GM23338 (cell line): ENCODE data around the gene LRRN4. TPM values are rescaled to one million over a fixed set of nuclear protein-coding genes. Genes with fewer than 3 reads are reported as not detected.

ENCODE experiments used
- ATAC-seq: fragments of 200-7000 bp; cut with Tn5 transposase; 3 replicates; pipeline ENCODE4 v1.9.1; 2020
- DNase-seq: peaks from one replicate; pipeline ENCODE4 v3.0.0-alpha.2; 2015; ENCODE audit warnings: low spot score
- H2AFZ ChIP-seq: fragments of 200-600 bp; sonication (generic); 2 replicates; pipeline ENCODE4 v1.8.0; 2016; ENCODE audit warnings: antibody characterized with exemption, mild to moderate bottlenecking, moderate library complexity
- H3F3A ChIP-seq: fragments of 200-600 bp; sonication (generic); replicated peaks from 2 replicates; pipeline ENCODE4 v1.8.0; 2017; ENCODE audit warnings: antibody characterized with exemption, mixed run types, low read depth
- H3K27ac ChIP-seq: fragments of 200-600 bp; sonication (generic); 2 replicates; pipeline ENCODE4 v1.6.1; 2016; ENCODE audit warnings: low read depth
- H3K27me3 ChIP-seq: fragments of 200-600 bp; sonication (generic); 2 replicates; pipeline ENCODE4 v1.8.0; 2016; ENCODE audit warnings: mild to moderate bottlenecking, mixed run types, moderate library complexity; ENCODE audit not compliant: insufficient read depth
- H3K36me3 ChIP-seq: fragments of 200-600 bp; sonication (generic); 2 replicates; pipeline ENCODE4 v1.8.0; 2016; ENCODE audit warnings: mild to moderate bottlenecking; ENCODE audit not compliant: insufficient read depth
- H3K4me1 ChIP-seq: fragments of 200-600 bp; sonication (generic); 2 replicates; pipeline ENCODE4 v1.8.0; 2016; ENCODE audit warnings: mild to moderate bottlenecking, moderate library complexity; ENCODE audit not compliant: insufficient read depth
- H3K4me2 ChIP-seq: fragments of 200-600 bp; sonication (generic); 2 replicates; pipeline ENCODE4 v1.7.1; 2017; ENCODE audit warnings: mixed run types
- H3K4me3 ChIP-seq: fragments of 200-600 bp; sonication (generic); 2 replicates; pipeline ENCODE4 v1.6.1; 2016; ENCODE audit warnings: mixed run types
- H3K79me2 ChIP-seq: fragments of 200-600 bp; sonication (generic); replicated peaks from 2 replicates; pipeline ENCODE4 v1.8.0; 2017; ENCODE audit warnings: mild to moderate bottlenecking; ENCODE audit not compliant: insufficient read depth
- H3K9me2 ChIP-seq: fragments of 200-600 bp; sonication (generic); 2 replicates; pipeline ENCODE4 v1.8.0; 2017; ENCODE audit not compliant: insufficient read depth
- H4K20me1 ChIP-seq: fragments of 200-600 bp; sonication (generic); replicated peaks from 2 replicates; pipeline ENCODE4 v1.8.0; 2017; ENCODE audit warnings: mild to moderate bottlenecking; ENCODE audit not compliant: insufficient read depth
- H3K27ac Mint-ChIP-seq: 2 replicates; pipeline ENCODE4 v1.8.0; 2020; ENCODE audit warnings: inconsistent platforms, mild to moderate bottlenecking, moderate library complexity, mixed read lengths
- H3K27me3 Mint-ChIP-seq: 3 replicates; pipeline ENCODE4 v1.8.0; 2022; ENCODE audit warnings: low read depth, mild to moderate bottlenecking, moderate library complexity, mixed read lengths, inconsistent platforms; ENCODE audit not compliant: insufficient read depth, poor library complexity
- H3K36me3 Mint-ChIP-seq: 3 replicates; pipeline ENCODE4 v1.8.0; 2021; ENCODE audit warnings: low read depth, mild to moderate bottlenecking, inconsistent platforms, moderate library complexity, mixed read lengths
- H3K4me1 Mint-ChIP-seq: 3 replicates; pipeline ENCODE4 v1.8.0; 2020; ENCODE audit warnings: mild to moderate bottlenecking, inconsistent platforms, mixed read lengths
- H3K4me3 Mint-ChIP-seq: 3 replicates; pipeline ENCODE4 v1.8.0; 2021; ENCODE audit warnings: moderate library complexity, mild to moderate bottlenecking, inconsistent platforms, mixed read lengths
- H3K9me3 Mint-ChIP-seq: 3 replicates; pipeline ENCODE4 v1.8.0; 2020; ENCODE audit warnings: moderate library complexity, mild to moderate bottlenecking, inconsistent platforms, mixed read lengths
- CREB1 ChIP-seq: fragments of 250-450 bp; sonication (Bioruptor Pico); IDR thresholded peaks from 2 replicates; pipeline ENCODE4 v1.5.0; 2020; ENCODE audit warnings: low read depth, mild to moderate bottlenecking, moderate library complexity
- EZH2 ChIP-seq: fragments of 200-600 bp; sonication (generic); IDR thresholded peaks from one replicate; pipeline ENCODE4 v1.8.0; 2017; ENCODE audit warnings: antibody characterized with exemption, mild to moderate bottlenecking, low read depth; ENCODE audit not compliant: unreplicated experiment
- EZH2phosphoT487 ChIP-seq: fragments of 200-600 bp; sonication (generic); IDR thresholded peaks from one replicate; pipeline ENCODE4 v1.8.1; 2018; ENCODE audit warnings: antibody characterized with exemption; ENCODE audit not compliant: unreplicated experiment
- JUNB ChIP-seq: IDR thresholded peaks from one replicate; pipeline ENCODE4 v1.6.1; 2016; ENCODE audit warnings: antibody characterized with exemption; ENCODE audit not compliant: unreplicated experiment
- NANOG ChIP-seq: IDR thresholded peaks from 2 replicates; pipeline ENCODE4 v1.6.1; 2016; ENCODE audit warnings: antibody characterized with exemption, borderline replicate concordance
- POLR2AphosphoS5 ChIP-seq: IDR thresholded peaks from 2 replicates; pipeline ENCODE4 v1.6.1; 2016; ENCODE audit warnings: antibody characterized with exemption, low read depth
- REST ChIP-seq: IDR thresholded peaks from one replicate; pipeline ENCODE4 v1.6.1; 2018; ENCODE audit warnings: antibody characterized with exemption; ENCODE audit not compliant: unreplicated experiment
- STAT1 ChIP-seq: IDR thresholded peaks from one replicate; pipeline ENCODE4 v1.6.1; 2016; ENCODE audit warnings: antibody characterized with exemption; ENCODE audit not compliant: unreplicated experiment
- ZNF114 ChIP-seq: fragments of 250-450 bp; sonication (Bioruptor Pico); IDR thresholded peaks from 2 replicates; pipeline ENCODE4 v1.5.0; 2020; ENCODE audit warnings: mild to moderate bottlenecking, moderate library complexity
- ZNF331 ChIP-seq: fragments of 250-450 bp; sonication (Bioruptor Pico); IDR thresholded peaks from 2 replicates; pipeline ENCODE4 v1.5.0; 2020; ENCODE audit warnings: low read depth, mild to moderate bottlenecking, moderate library complexity
- polyA plus RNA-seq: library from polyadenylated mRNA; unstranded; fragments of >200 nt; fragmentation: Nextera tagmentation; extraction: Ambion mirVana; gene quantifications from 2 replicates; pipeline ENCODE4 v1.2.1, GENCODE V29; 2016
- total RNA-seq: library from RNA; depleted of rRNA; stranded (reverse); fragments of >200 nt; shearing (Covaris generic); gene quantifications from 2 replicates; pipeline ENCODE4 v1.2.3, GENCODE V29; 2014
- TF ChIP-seq, protein P1 (sequence below), 2 experiments: fragments of 200-600 bp in 1 of 2; sonication (generic) in 1 of 2; conservative IDR thresholded peaks; 2 replicates each; pipeline versions ENCODE4 v1.5.1 to v1.6.1; 2016 to 2017; ENCODE audit warnings: antibody characterized with exemption in 2 of 2, low read depth in 2 of 2, mild to moderate bottlenecking in 2 of 2, moderate library complexity in 1 of 2
- TF ChIP-seq, protein P2 (sequence below): fragments of 250-450 bp; sonication (Bioruptor Pico); IDR thresholded peaks from 2 replicates; pipeline ENCODE4 v1.5.0; 2020; ENCODE audit warnings: mild to moderate bottlenecking, moderate library complexity
- TF ChIP-seq, protein P3 (sequence below): IDR thresholded peaks from 2 replicates; pipeline ENCODE4 v1.6.1; 2016; ENCODE audit warnings: antibody characterized with exemption

LRRN4 gene
- total and polyA plus RNA-seq, 2 experiments from 2014 or later: 0.21 to 2.2 TPM

DNA sequence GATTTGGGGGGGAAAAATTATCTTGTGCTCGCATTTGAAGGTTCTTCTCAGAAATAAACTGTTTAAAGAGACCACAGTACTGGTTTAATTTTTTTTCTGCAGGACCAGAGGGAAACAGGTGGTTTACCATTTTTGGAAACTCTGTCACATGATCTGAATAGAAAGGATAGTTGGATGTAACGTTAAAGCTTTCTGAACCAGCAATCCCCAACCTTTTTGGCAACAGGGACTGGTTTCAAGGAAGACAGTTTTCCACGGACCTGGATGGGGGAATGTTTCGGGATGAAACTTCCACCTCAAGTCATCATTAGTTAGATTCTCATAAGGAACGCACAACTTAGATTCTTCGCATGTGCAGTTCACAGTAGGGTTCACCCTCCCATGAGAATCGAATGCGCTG is 53.0 kb downstream of the LRRN4 start:
- Histone ChIP-seq H3K4me3 (no peak overlapping the region), H3K36me3 (no peaks in the 10 kb centered on the region), H3K27me3 (no peaks in the 10 kb centered on the region), H2AFZ (no peak overlapping the region), H3K4me2 (no peak overlapping the region), H4K20me1 (no peaks in the 10 kb centered on the region; the same call in 1 of the 2 replicates), H3K79me2 (no peaks in the 10 kb centered on the region), H3F3A (no peaks in the 10 kb centered on the region), H3K9me2 (no peaks in the 10 kb centered on the region), H3K27ac (no peak overlapping the region), H3K4me1 (peaks cover 5% of the 10 kb centered on the region)
- TF ChIP-seq JUNB (no peak), NANOG (no peak), EZH2 (no peak), ZNF114 (CRISPR knock-in tag) (no peak), CREB1 (CRISPR knock-in tag) (no peak), ZNF331 (no peak), STAT1 (no peak), EZH2phosphoT487 (no peak), POLR2AphosphoS5 (no peak), REST (no peak)
- TF ChIP-seq, protein P1, sequence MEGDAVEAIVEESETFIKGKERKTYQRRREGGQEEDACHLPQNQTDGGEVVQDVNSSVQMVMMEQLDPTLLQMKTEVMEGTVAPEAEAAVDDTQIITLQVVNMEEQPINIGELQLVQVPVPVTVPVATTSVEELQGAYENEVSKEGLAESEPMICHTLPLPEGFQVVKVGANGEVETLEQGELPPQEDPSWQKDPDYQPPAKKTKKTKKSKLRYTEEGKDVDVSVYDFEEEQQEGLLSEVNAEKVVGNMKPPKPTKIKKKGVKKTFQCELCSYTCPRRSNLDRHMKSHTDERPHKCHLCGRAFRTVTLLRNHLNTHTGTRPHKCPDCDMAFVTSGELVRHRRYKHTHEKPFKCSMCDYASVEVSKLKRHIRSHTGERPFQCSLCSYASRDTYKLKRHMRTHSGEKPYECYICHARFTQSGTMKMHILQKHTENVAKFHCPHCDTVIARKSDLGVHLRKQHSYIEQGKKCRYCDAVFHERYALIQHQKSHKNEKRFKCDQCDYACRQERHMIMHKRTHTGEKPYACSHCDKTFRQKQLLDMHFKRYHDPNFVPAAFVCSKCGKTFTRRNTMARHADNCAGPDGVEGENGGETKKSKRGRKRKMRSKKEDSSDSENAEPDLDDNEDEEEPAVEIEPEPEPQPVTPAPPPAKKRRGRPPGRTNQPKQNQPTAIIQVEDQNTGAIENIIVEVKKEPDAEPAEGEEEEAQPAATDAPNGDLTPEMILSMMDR (conservative IDR thresholded peaks at IDR 0.05; ENCODE audit: low read depth in 2 of 2): no peak
- TF ChIP-seq, protein P2, sequence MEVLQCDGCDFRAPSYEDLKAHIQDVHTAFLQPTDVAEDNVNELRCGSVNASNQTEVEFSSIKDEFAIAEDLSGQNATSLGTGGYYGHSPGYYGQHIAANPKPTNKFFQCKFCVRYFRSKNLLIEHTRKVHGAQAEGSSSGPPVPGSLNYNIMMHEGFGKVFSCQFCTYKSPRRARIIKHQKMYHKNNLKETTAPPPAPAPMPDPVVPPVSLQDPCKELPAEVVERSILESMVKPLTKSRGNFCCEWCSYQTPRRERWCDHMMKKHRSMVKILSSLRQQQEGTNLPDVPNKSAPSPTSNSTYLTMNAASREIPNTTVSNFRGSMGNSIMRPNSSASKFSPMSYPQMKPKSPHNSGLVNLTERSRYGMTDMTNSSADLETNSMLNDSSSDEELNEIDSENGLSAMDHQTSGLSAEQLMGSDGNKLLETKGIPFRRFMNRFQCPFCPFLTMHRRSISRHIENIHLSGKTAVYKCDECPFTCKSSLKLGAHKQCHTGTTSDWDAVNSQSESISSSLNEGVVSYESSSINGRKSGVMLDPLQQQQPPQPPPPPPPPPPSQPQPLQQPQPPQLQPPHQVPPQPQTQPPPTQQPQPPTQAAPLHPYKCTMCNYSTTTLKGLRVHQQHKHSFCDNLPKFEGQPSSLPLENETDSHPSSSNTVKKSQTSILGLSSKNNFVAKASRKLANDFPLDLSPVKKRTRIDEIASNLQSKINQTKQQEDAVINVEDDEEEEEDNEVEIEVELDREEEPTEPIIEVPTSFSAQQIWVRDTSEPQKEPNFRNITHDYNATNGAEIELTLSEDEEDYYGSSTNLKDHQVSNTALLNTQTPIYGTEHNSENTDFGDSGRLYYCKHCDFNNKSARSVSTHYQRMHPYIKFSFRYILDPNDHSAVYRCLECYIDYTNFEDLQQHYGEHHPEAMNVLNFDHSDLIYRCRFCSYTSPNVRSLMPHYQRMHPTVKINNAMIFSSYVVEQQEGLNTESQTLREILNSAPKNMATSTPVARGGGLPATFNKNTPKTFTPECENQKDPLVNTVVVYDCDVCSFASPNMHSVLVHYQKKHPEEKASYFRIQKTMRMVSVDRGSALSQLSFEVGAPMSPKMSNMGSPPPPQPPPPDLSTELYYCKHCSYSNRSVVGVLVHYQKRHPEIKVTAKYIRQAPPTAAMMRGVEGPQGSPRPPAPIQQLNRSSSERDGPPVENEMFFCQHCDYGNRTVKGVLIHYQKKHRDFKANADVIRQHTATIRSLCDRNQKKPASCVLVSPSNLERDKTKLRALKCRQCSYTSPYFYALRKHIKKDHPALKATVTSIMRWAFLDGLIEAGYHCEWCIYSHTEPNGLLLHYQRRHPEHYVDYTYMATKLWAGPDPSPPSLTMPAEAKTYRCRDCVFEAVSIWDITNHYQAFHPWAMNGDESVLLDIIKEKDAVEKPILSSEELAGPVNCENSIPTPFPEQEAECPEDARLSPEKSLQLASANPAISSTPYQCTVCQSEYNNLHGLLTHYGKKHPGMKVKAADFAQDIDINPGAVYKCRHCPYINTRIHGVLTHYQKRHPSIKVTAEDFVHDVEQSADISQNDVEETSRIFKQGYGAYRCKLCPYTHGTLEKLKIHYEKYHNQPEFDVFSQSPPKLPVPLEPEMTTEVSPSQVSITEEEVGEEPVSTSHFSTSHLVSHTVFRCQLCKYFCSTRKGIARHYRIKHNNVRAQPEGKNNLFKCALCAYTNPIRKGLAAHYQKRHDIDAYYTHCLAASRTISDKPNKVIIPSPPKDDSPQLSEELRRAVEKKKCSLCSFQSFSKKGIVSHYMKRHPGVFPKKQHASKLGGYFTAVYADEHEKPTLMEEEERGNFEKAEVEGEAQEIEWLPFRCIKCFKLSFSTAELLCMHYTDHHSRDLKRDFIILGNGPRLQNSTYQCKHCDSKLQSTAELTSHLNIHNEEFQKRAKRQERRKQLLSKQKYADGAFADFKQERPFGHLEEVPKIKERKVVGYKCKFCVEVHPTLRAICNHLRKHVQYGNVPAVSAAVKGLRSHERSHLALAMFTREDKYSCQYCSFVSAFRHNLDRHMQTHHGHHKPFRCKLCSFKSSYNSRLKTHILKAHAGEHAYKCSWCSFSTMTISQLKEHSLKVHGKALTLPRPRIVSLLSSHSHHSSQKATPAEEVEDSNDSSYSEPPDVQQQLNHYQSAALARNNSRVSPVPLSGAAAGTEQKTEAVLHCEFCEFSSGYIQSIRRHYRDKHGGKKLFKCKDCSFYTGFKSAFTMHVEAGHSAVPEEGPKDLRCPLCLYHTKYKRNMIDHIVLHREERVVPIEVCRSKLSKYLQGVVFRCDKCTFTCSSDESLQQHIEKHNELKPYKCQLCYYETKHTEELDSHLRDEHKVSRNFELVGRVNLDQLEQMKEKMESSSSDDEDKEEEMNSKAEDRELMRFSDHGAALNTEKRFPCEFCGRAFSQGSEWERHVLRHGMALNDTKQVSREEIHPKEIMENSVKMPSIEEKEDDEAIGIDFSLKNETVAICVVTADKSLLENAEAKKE (CRISPR knock-in tag): no peak
- TF ChIP-seq, protein P3, sequence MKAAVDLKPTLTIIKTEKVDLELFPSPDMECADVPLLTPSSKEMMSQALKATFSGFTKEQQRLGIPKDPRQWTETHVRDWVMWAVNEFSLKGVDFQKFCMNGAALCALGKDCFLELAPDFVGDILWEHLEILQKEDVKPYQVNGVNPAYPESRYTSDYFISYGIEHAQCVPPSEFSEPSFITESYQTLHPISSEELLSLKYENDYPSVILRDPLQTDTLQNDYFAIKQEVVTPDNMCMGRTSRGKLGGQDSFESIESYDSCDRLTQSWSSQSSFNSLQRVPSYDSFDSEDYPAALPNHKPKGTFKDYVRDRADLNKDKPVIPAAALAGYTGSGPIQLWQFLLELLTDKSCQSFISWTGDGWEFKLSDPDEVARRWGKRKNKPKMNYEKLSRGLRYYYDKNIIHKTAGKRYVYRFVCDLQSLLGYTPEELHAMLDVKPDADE: no peak
- DNase-seq (no peak), ATAC-seq (no peak)
- Mint-ChIP-seq H3K9me3 (no peaks in the 10 kb centered on the region), H3K4me3 (no peak overlapping the region), H3K36me3 (peaks cover 2% of the 10 kb centered on the region; the same call in 1 of the 3 replicates), H3K27ac (no peak overlapping the region), H3K4me1 (peaks cover 7% of the 10 kb centered on the region), H3K27me3 (peaks cover 3% of the 10 kb centered on the region)
